ENCODE measurements around the gene MIGA1. TPM values are rescaled to one million over a fixed set of nuclear protein-coding genes. Genes with fewer than 3 reads are reported as not detected.
"Not testable (repeated sequence)": the region's sequence is repeated elsewhere in the genome, so short reads cannot be mapped to it uniquely, and the experiment has no call there.

Gene MIGA1
- total RNA-seq, 1 donor from 2014 or later = 13.0 TPM

- H3K9me3 Mint-ChIP-seq = no peaks in the 10 kb centered on the region
- H3K27me3 Mint-ChIP-seq = no peaks in the 10 kb centered on the region
- intact Hi-C loops (cut with micrococcal nuclease) = no loop called here
- no peak overlapping the region for H3K4me3 Mint-ChIP-seq
- peaks cover 7% of the 10 kb centered on the region for H3K4me1 Mint-ChIP-seq
- ChIA-PET CTCF (interaction anchor here (0.5 kb wide), 1 partner anchor 29 kb away, joined by 3 read pairs; no protein-coding TSS in a partner anchor), POLR2A (no interaction called here)
- no peak for TF ChIP-seq CTCF (IDR thresholded peaks at IDR 0.05)
- no peak for ATAC-seq (ENCODE audit: low read depth)
- no peak overlapping the region for H3K27ac Mint-ChIP-seq
- H3K36me3 Mint-ChIP-seq (ENCODE audit: low read depth) = peaks cover 61% of the 10 kb centered on the region
- DNase-seq = no peak
Observed at GRCh38 chr1:77796695-77797405, 17.4 kb downstream of the MIGA1 start.

GRCh38 chr1:77797991-77798390 is 18.5 kb downstream of the MIGA1 start:
- Mint-ChIP-seq H3K4me3 (no peak overlapping the region), H3K4me1 (no peaks in the 10 kb centered on the region), H3K27ac (no peak overlapping the region), H3K36me3 (ENCODE audit: low read depth) (peaks cover 60% of the 10 kb centered on the region), H3K27me3 (no peaks in the 10 kb centered on the region), H3K9me3 (no peaks in the 10 kb centered on the region)
- intact Hi-C loops (cut with micrococcal nuclease) = no loop called here
- no peak for TF ChIP-seq CTCF (IDR thresholded peaks at IDR 0.05)
- CTCF ChIA-PET = no interaction called here
- ATAC-seq (ENCODE audit: low read depth) (no peak), DNase-seq (no peak)
- POLR2A ChIA-PET = no interaction called here

- Mint-ChIP-seq H3K27ac (no peak overlapping the region), H3K4me1 (no peaks in the 10 kb centered on the region), H3K4me3 (no peak overlapping the region), H3K9me3 (no peaks in the 10 kb centered on the region), H3K36me3 (ENCODE audit: low read depth) (peaks cover 62% of the 10 kb centered on the region), H3K27me3 (no peaks in the 10 kb centered on the region)
- DNase-seq = no peak
- ATAC-seq (ENCODE audit: low read depth) = no peak
- POLR2A ChIA-PET = no interaction called here
- CTCF ChIA-PET = no interaction called here
- intact Hi-C loops (cut with micrococcal nuclease) = no loop called here
- TF ChIP-seq CTCF (IDR thresholded peaks at IDR 0.05) = no peak
Observed at GRCh38 chr1:77802026-77802425, 22.6 kb downstream of the MIGA1 start.

GRCh38 chr1:77803371-77803770 is 23.9 kb downstream of the MIGA1 start:
- ChIA-PET POLR2A (no interaction called here), CTCF (no interaction called here)
- ATAC-seq (ENCODE audit: low read depth) (no peak), DNase-seq (no peak)
- TF ChIP-seq CTCF (IDR thresholded peaks at IDR 0.05) = no peak
- no peak overlapping the region for H3K4me3 Mint-ChIP-seq
- intact Hi-C loops (cut with micrococcal nuclease) = no loop called here
- no peaks in the 10 kb centered on the region for H3K4me1 Mint-ChIP-seq
- H3K27ac Mint-ChIP-seq = no peak overlapping the region
- no peaks in the 10 kb centered on the region for H3K9me3 Mint-ChIP-seq
- H3K36me3 Mint-ChIP-seq (ENCODE audit: low read depth) = peaks cover 60% of the 10 kb centered on the region
- no peaks in the 10 kb centered on the region for H3K27me3 Mint-ChIP-seq

- POLR2A ChIA-PET; CTCF ChIA-PET; intact Hi-C loops (cut with micrococcal nuclease); H3K4me1 Mint-ChIP-seq; H3K4me3 Mint-ChIP-seq; H3K27me3 Mint-ChIP-seq; DNase-seq; ATAC-seq (ENCODE audit: low read depth); H3K9me3 Mint-ChIP-seq; H3K27ac Mint-ChIP-seq: not testable (repeated sequence)
- peaks cover 59% of the 10 kb centered on the region for H3K36me3 Mint-ChIP-seq (ENCODE audit: low read depth)
Observed at GRCh38 chr1:77809787-77810462, 30.5 kb downstream of the MIGA1 start.

GRCh38 chr1:77811589-77811988 is 32.1 kb downstream of the MIGA1 start:
- ATAC-seq (ENCODE audit: low read depth) = peak; percentile 57
- DNase-seq; H3K4me1 Mint-ChIP-seq; H3K9me3 Mint-ChIP-seq; POLR2A ChIA-PET; H3K4me3 Mint-ChIP-seq; intact Hi-C loops (cut with micrococcal nuclease); H3K27ac Mint-ChIP-seq; H3K27me3 Mint-ChIP-seq; CTCF ChIA-PET: not testable (repeated sequence)
- peaks cover 58% of the 10 kb centered on the region for H3K36me3 Mint-ChIP-seq (ENCODE audit: low read depth)

All from activated B cell treated with CpG ODN at 0.5 μM for 24 hours (primary cell).